SK-N-SH (cell line): ENCODE data around the gene DIAPH2. TPM values are rescaled to one million over a fixed set of nuclear protein-coding genes. Genes with fewer than 3 reads are reported as not detected.

Source experiments
- CTCF ChIA-PET: fragments of 300-600, 350-600 bp; formaldehyde crosslinking; extraction: SDS; loops from one replicate; lab custom pipeline; 2021; lab: Yijun Ruan, JAX
- POLR2A ChIA-PET: fragments of 350-600 bp; sonication (Branson Sonifier 250); formaldehyde crosslinking; extraction: SDS; loops from one replicate; lab custom pipeline; 2020; ENCODE audit warnings: antibody characterized with exemption, inconsistent platforms; lab: Yijun Ruan, JAX
- DNase-seq: peaks from one replicate; pipeline ENCODE4 v3.0.0; 2012
- H2AFZ ChIP-seq: fragments of 200-600 bp; sonication (generic); 2 replicates; pipeline ENCODE4 v1.8.1; 2016; ENCODE audit warnings: antibody characterized with exemption, mild to moderate bottlenecking, low read depth
- H3F3A ChIP-seq: fragments of 200-600 bp; sonication (generic); replicated peaks from 2 replicates; pipeline ENCODE3; 2016; ENCODE audit warnings: antibody characterized with exemption, mild to moderate bottlenecking; ENCODE audit not compliant: insufficient read depth
- H3K27ac ChIP-seq, 2 experiments: fragments of 200-500 bp in 1 of 2; fragments of 200-600 bp in 1 of 2; sonication (Bioruptor generic) in 1 of 2; sonication (generic), shearing (Covaris generic) in 1 of 2; 2 replicates each; pipeline versions ENCODE4 v1.5.1 to v1.6.1; 2014 to 2016; ENCODE audit warnings: low read depth in 2 of 2, inconsistent platforms in 1 of 2, low read length in 1 of 2, mild to moderate bottlenecking in 1 of 2, mixed read lengths in 1 of 2
- H3K27me3 ChIP-seq: fragments of 200-600 bp; sonication (generic), shearing (Covaris generic); 2 replicates; pipeline ENCODE4 v1.6.1; 2016; ENCODE audit warnings: mixed run types; ENCODE audit not compliant: insufficient read depth
- H3K36me3 ChIP-seq, 2 experiments: fragments of 200-500 bp in 1 of 2; fragments of 200-600 bp in 1 of 2; sonication (Bioruptor generic) in 1 of 2; sonication (generic) in 1 of 2; replicated peaks in 1 of 2; 2 replicates each; pipeline versions ENCODE3 to v1.5.1; 2014 to 2016; ENCODE audit warnings: low read length in 1 of 2, mild to moderate bottlenecking in 1 of 2; ENCODE audit not compliant: insufficient read depth in 2 of 2, control insufficient read depth in 1 of 2
- H3K4me1 ChIP-seq, 2 experiments: fragments of 200-500 bp in 1 of 2; fragments of 200-600 bp in 1 of 2; sonication (Bioruptor generic) in 1 of 2; sonication (generic), shearing (Covaris generic) in 1 of 2; 2 replicates each; pipeline versions ENCODE4 v1.5.1 to v1.6.1; 2014 to 2016; ENCODE audit warnings: low read depth in 1 of 2, low read length in 1 of 2, mixed run types in 1 of 2; ENCODE audit not compliant: insufficient read depth in 2 of 2, control insufficient read depth in 1 of 2
- H3K4me2 ChIP-seq: fragments of 200-600 bp; sonication (generic), shearing (Covaris generic); 2 replicates; pipeline ENCODE4 v1.6.1; 2017; ENCODE audit warnings: mixed run types
- H3K4me3 ChIP-seq, 2 experiments: fragments of 200-500 bp in 1 of 2; fragments of 200-600 bp in 1 of 2; sonication (Bioruptor generic) in 1 of 2; sonication (generic), shearing (Covaris generic) in 1 of 2; 2 replicates each; pipeline versions ENCODE4 v1.5.1 to v1.8.1; 2014 to 2016; ENCODE audit warnings: low read depth in 2 of 2, inconsistent platforms in 1 of 2, low read length in 1 of 2, mild to moderate bottlenecking in 1 of 2, mixed read lengths in 1 of 2, moderate library complexity in 1 of 2
- H3K79me2 ChIP-seq: fragments of 200-600 bp; sonication (generic); 2 replicates; pipeline ENCODE4 v1.8.1; 2017; ENCODE audit warnings: mild to moderate bottlenecking; ENCODE audit not compliant: insufficient read depth
- H3K9ac ChIP-seq: fragments of 200-600 bp; sonication (generic); 2 replicates; pipeline ENCODE4 v1.6.1; 2017; ENCODE audit warnings: mixed run types
- H3K9me2 ChIP-seq: fragments of 200-600 bp; sonication (generic); 2 replicates; pipeline ENCODE4 v1.6.1; 2017; ENCODE audit warnings: mixed run types
- H3K9me3 ChIP-seq: fragments of 200-600 bp; sonication (generic); 2 replicates; pipeline ENCODE4 v1.6.1; 2017; ENCODE audit warnings: mixed run types, mild to moderate bottlenecking, moderate library complexity
- H4K20me1 ChIP-seq: fragments of 200-600 bp; sonication (generic); 2 replicates; pipeline ENCODE4 v1.6.1; 2017; ENCODE audit warnings: mild to moderate bottlenecking, mixed run types; ENCODE audit not compliant: insufficient read depth
- CHD2 ChIP-seq: fragments of 150-350 bp; IDR thresholded peaks from 2 replicates; pipeline ENCODE4 v1.6.1; 2018; ENCODE audit warnings: low read length; ENCODE audit not compliant: partially characterized antibody
- CTCF ChIP-seq: fragments of 200-600 bp; sonication (generic); IDR thresholded peaks from 2 replicates; pipeline ENCODE4 v1.6.1; 2017; ENCODE audit warnings: antibody characterized with exemption, mild to moderate bottlenecking, moderate library complexity
- ELF1 ChIP-seq: IDR thresholded peaks from 2 replicates; pipeline ENCODE4 v1.4.0; 2012
- EZH2phosphoT487 ChIP-seq: fragments of 200-600 bp; sonication (generic); IDR thresholded peaks from 2 replicates; pipeline ENCODE4 v1.6.1; 2017; ENCODE audit warnings: low read depth, mixed run types, mild to moderate bottlenecking, antibody characterized with exemption, moderate library complexity, borderline replicate concordance
- FOXJ3 ChIP-seq: sonication (generic); formaldehyde crosslinking; IDR thresholded peaks from 2 replicates; pipeline ENCODE4 v1.5.1; 2020; ENCODE audit warnings: mild to moderate bottlenecking, missing genetic modification reagents
- GATA2 ChIP-seq: sonication (generic); formaldehyde crosslinking; IDR thresholded peaks from 2 replicates; pipeline ENCODE4 v1.5.0; 2020; ENCODE audit warnings: mild to moderate bottlenecking, missing genetic modification reagents
- IRF3 ChIP-seq: fragments of 150-350 bp; IDR thresholded peaks from 2 replicates; pipeline ENCODE4 v1.6.1; 2016; ENCODE audit warnings: mild to moderate bottlenecking, low read depth, low read length
- NFIC ChIP-seq: IDR thresholded peaks from 2 replicates; pipeline ENCODE4 v1.4.0; 2012; ENCODE audit warnings: borderline replicate concordance
- NRF1 ChIP-seq: IDR thresholded peaks from 2 replicates; pipeline ENCODE4 v1.6.1; 2012; ENCODE audit warnings: low read depth, mild to moderate bottlenecking, low read length
- PBX3 ChIP-seq: IDR thresholded peaks from 2 replicates; pipeline ENCODE4; 2012
- RAD21 ChIP-seq: IDR thresholded peaks from 2 replicates; pipeline ENCODE4 v1.6.1; 2012; ENCODE audit warnings: mild to moderate bottlenecking, low read length
- RCOR1 ChIP-seq: fragments of 150-350 bp; IDR thresholded peaks from 2 replicates; pipeline ENCODE4 v1.6.1; 2017; ENCODE audit warnings: antibody characterized with exemption, low read length
- RXRA ChIP-seq: IDR thresholded peaks from 2 replicates; pipeline ENCODE4 v1.4.0; 2012; ENCODE audit warnings: low read depth, mild to moderate bottlenecking, borderline replicate concordance
- TCF12 ChIP-seq: IDR thresholded peaks from 2 replicates; pipeline ENCODE4 v1.4.0; 2012
- USF1 ChIP-seq: IDR thresholded peaks from 2 replicates; pipeline ENCODE4 v1.4.0; 2012; ENCODE audit warnings: low read depth, borderline replicate concordance
- YY1 ChIP-seq: IDR thresholded peaks from 2 replicates; pipeline ENCODE4 v1.4.0; 2012; ENCODE audit warnings: low read depth, mild to moderate bottlenecking
- WGBS: methylation state at CpG from one replicate; pipeline ENCODE4 v1.1.6; 2017; ENCODE audit warnings: low lambda C conversion rate; 5-methylcytosine and 5-hydroxymethylcytosine counted together
- polyA plus RNA-seq, 3 experiments: library from polyadenylated mRNA; depleted of rRNA; stranded (reverse); fragments of >200 nt; gene quantifications; 2 replicates each; pipeline ENCODE4 v1.2.3, GENCODE V29; 2012

Gene DIAPH2
- polyA plus RNA-seq, 1 of the 3 experiments (the other 2 are of a cell fraction) = 1.1 TPM

DNA sequence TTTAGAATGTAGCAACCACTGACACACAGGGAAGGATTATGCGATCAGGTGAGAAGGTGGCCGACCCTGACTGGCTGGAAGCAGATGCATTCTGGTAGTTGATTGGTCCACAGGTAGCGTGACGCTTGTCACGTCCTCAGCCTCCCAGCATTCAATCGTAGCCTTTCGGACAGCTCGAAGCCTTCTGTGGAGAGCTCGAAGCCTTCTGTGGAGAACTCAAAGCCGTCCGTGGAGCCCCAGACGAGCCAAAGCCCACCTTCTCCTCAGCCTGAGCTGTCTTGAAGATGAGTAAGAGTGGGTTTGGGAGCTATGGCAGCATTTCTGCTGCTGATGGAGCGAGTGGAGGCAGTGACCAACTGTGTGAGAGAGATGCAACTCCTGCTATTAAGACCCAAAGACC is 199.4 kb downstream of the DIAPH2 start:
- WGBS = 56% methylated on average over 10 of the region's 13 CpGs
- no peak overlapping the region for H3K9ac ChIP-seq
- no peak overlapping the region for H3K4me3 ChIP-seq
- no peak overlapping the region for H3K27ac ChIP-seq
- H3K9me3 ChIP-seq = no peaks in the 10 kb centered on the region
- 0 out of 2 replicates have a peak, but pooled peaks cover 3% of the 10 kb centered on the region for H3K9me2 ChIP-seq
- H3K4me1 ChIP-seq = no peaks in the 10 kb centered on the region
- no peaks in the 10 kb centered on the region for H3K36me3 ChIP-seq
- POLR2A ChIA-PET = no interaction called here
- no peak overlapping the region for H2AFZ ChIP-seq
- H4K20me1 ChIP-seq = no peaks in the 10 kb centered on the region
- H3K79me2 ChIP-seq = no peaks in the 10 kb centered on the region
- TF ChIP-seq NFIC (no peak), FOXJ3 (CRISPR knock-in tag) (no peak), YY1 (no peak), RXRA (no peak), NRF1 (no peak), RCOR1 (no peak), RAD21 (no peak), PBX3 (no peak), USF1 (no peak), TCF12 (no peak), GATA2 (no peak), EZH2phosphoT487 (no peak), CTCF (no peak)
- DNase-seq = no peak
- no peaks in the 10 kb centered on the region; the same call in 1 of the 2 replicates for H3K27me3 ChIP-seq
- H3F3A ChIP-seq = no peaks in the 10 kb centered on the region
- CTCF ChIA-PET = no interaction called here
- H3K4me2 ChIP-seq = no peak overlapping the region

GRCh38 chrX:96889726-96890125 is 205.1 kb downstream of the DIAPH2 start:
- H3K4me3 ChIP-seq = no peak overlapping the region
- no peaks in the 10 kb centered on the region for H3F3A ChIP-seq
- H3K27ac ChIP-seq = no peak overlapping the region
- POLR2A ChIA-PET = no interaction called here
- no peak for DNase-seq
- H3K79me2 ChIP-seq = no peaks in the 10 kb centered on the region
- no peak overlapping the region for H2AFZ ChIP-seq
- no peak overlapping the region for H3K4me2 ChIP-seq
- 43% methylated on average over 1 of the region's 1 CpG for WGBS
- TF ChIP-seq ELF1 (no peak), TCF12 (no peak), CHD2 (no peak), IRF3 (no peak)
- no peaks in the 10 kb centered on the region for H3K27me3 ChIP-seq
- CTCF ChIA-PET = interaction anchor here (1.4 kb wide), 1 partner anchor 19 kb away, joined by 4 read pairs; no protein-coding TSS in a partner anchor
- no peaks in the 10 kb centered on the region for H3K36me3 ChIP-seq
- H3K9me2 ChIP-seq = no peaks in the 10 kb centered on the region
- H4K20me1 ChIP-seq = no peaks in the 10 kb centered on the region
- H3K9me3 ChIP-seq = no peaks in the 10 kb centered on the region
- no peaks in the 10 kb centered on the region; a peak in 1 of 4 replicates for H3K4me1 ChIP-seq
- no peak overlapping the region for H3K9ac ChIP-seq
